Measurements from ENCODE around the gene SNX20. TPM values are rescaled to one million over a fixed set of nuclear protein-coding genes. Genes with fewer than 3 reads are reported as not detected.

SNX20 gene
- total and polyA plus RNA-seq, 2 of the 4 experiments (the other 2 are of a cell fraction), result not detected

- Histone ChIP-seq H3K4me1 (ENCODE audit: control insufficient read depth, insufficient read depth, low read length) (no peaks in the 10 kb centered on the region), H2BK15ac (ENCODE audit: low read depth, low read length) (no peak overlapping the region), H3K23ac (ENCODE audit: low read depth, low read length) (no peak overlapping the region), H3K36me3 (ENCODE audit: control insufficient read depth, insufficient read depth, low read length) (no peaks in the 10 kb centered on the region), H3K27ac (ENCODE audit: insufficient read depth, low read length) (no peak overlapping the region), H2AFZ (replicated peaks; ENCODE audit: low read length, poor library complexity) (no peak overlapping the region), H4K91ac (ENCODE audit: insufficient read depth, low read depth, low read length) (no peak overlapping the region), H2BK120ac (ENCODE audit: low read depth, low read length) (no peak overlapping the region), H3K56ac (ENCODE audit: extremely low read depth, insufficient read depth, low read length) (no peak overlapping the region), H2AK9ac (replicated peaks; ENCODE audit: low read depth, low read length, poor library complexity) (no peak overlapping the region), H3K79me1 (ENCODE audit: low read depth in 1 of 2, low read length in 2 of 2) (no peaks in the 10 kb centered on the region), H2BK20ac (ENCODE audit: low read depth, low read length) (no peak overlapping the region), H3K4me3 (ENCODE audit: insufficient read depth, low read depth, low read length) (no peak overlapping the region), H3K9me1 (ENCODE audit: insufficient read depth, low read length) (no peaks in the 10 kb centered on the region), H3K4me2 (ENCODE audit: low read depth, low read length) (no peak overlapping the region), H3K9me3 (ENCODE audit: control insufficient read depth, insufficient read depth, low read length) (no peaks in the 10 kb centered on the region), H3K9ac (ENCODE audit: low read depth, low read length) (no peak overlapping the region), H4K8ac (ENCODE audit: low read depth in 2 of 2, low read length in 2 of 2) (no peak overlapping the region), H3K27me3 (ENCODE audit: control insufficient read depth, insufficient read depth, low read length) (peaks cover 8% of the 10 kb centered on the region), H2AK5ac (ENCODE audit: low read depth, low read length) (no peak overlapping the region), H2BK5ac (ENCODE audit: low read depth, low read length, poor library complexity, severe bottlenecking) (no peak overlapping the region), H4K5ac (ENCODE audit: low read depth, low read length) (no peak overlapping the region), H4K20me1 (ENCODE audit: insufficient read depth, low read length) (no peaks in the 10 kb centered on the region), H3K14ac (replicated peaks; ENCODE audit: low read depth, low read length) (no peak overlapping the region), H3K18ac (ENCODE audit: low read depth, low read length) (no peak overlapping the region), H3K4ac (ENCODE audit: low read depth, low read length) (no peak overlapping the region)
- DNase-seq, result no peak
- no CpG with 5 or more reads among the region's 8 CpGs for WGBS, 2 experiments (ENCODE audit: extremely low coverage in 2 of 2, insufficient read length in 1 of 2)
- no peak for TF ChIP-seq RCOR1 (IDR thresholded peaks at IDR 0.05; ENCODE audit: insufficient replicate concordance, low read length)
- TF ChIP-seq CEBPB (IDR thresholded peaks at IDR 0.05; ENCODE audit: low read depth, low read length), result no peak
- TF ChIP-seq MXI1 (IDR thresholded peaks at IDR 0.05; ENCODE audit: borderline replicate concordance, low read depth, low read length), result no peak
- TF ChIP-seq MAFK (IDR thresholded peaks at IDR 0.05; ENCODE audit: low read depth, low read length), result no peak
- TF ChIP-seq NFE2L2 (IDR thresholded peaks at IDR 0.05; ENCODE audit: low read depth, low read length), result no peak
- TF ChIP-seq BHLHE40 (IDR thresholded peaks at IDR 0.05; ENCODE audit: low read depth, low read length), result no peak
- no peak for TF ChIP-seq FOS (IDR thresholded peaks at IDR 0.05; ENCODE audit: low read depth, low read length)
- no peak for TF ChIP-seq SMC3 (IDR thresholded peaks at IDR 0.05; ENCODE audit: low read depth, low read length)
- TF ChIP-seq CTCF (conservative IDR thresholded peaks at IDR 0.05; ENCODE audit: low read depth, low read length), result no peak
- TF ChIP-seq USF2 (IDR thresholded peaks at IDR 0.05; ENCODE audit: low read depth, low read length), result no peak
- TF ChIP-seq ELK1 (IDR thresholded peaks at IDR 0.05; ENCODE audit: borderline replicate concordance, low read depth, low read length), result no peak
- TF ChIP-seq POLR2A (IDR thresholded peaks at IDR 0.05; ENCODE audit: low read depth, low read length), result no peak
- TF ChIP-seq RFX5 (IDR thresholded peaks at IDR 0.05; ENCODE audit: low read depth, low read length), result no peak
- TF ChIP-seq MAZ (IDR thresholded peaks at IDR 0.05; ENCODE audit: borderline replicate concordance, low read depth, low read length), result no peak
- no peak for TF ChIP-seq CHD1 (IDR thresholded peaks at IDR 0.05; ENCODE audit: low read depth, low read length)
- no peak for TF ChIP-seq RAD21 (IDR thresholded peaks at IDR 0.05; ENCODE audit: low read length)
- dilution Hi-C loops (cut with HindIII; ENCODE audit: low sequenced_read_pairs, unreplicated experiment) (no loop called here), in situ Hi-C loops (cut with MboI; ENCODE audit: low sequenced_read_pairs) (loop anchor here (10.0 kb wide), 1 partner anchor 119 kb away; no protein-coding TSS in a partner anchor), intact Hi-C loops (cut with micrococcal nuclease) (no loop called here)
- ChIA-PET CTCF (no interaction called here), POLR2A (ENCODE audit: unreplicated experiment) (no interaction called here)
- no TSS peak for BruUV-seq (replicated peaks)
- no peak for ATAC-seq (ENCODE audit: low read depth)
Observed at GRCh38 chr16:50685462-50686063, 4.5 kb upstream of the SNX20 start.

Measured in IMR-90 (cell line).